HepG2 (cell line): ENCODE data around the gene TUBB4B. TPM values are rescaled to one million over a fixed set of nuclear protein-coding genes. Genes with fewer than 3 reads are reported as not detected.

Source experiments
- AFF4 ChIP-seq: sonication (generic); formaldehyde crosslinking; IDR thresholded peaks from 2 replicates; pipeline ENCODE4 v1.4.0; 2020; ENCODE audit warnings: missing genetic modification reagents
- FOXK2 ChIP-seq: fragments of 450-650 bp; IDR thresholded peaks from 2 replicates; pipeline ENCODE4 v1.6.1; 2016
- GMEB1 ChIP-seq: sonication (generic); formaldehyde crosslinking; IDR thresholded peaks from 2 replicates; pipeline ENCODE4 v1.5.1; 2020; ENCODE audit warnings: missing genetic modification reagents, mild to moderate bottlenecking, borderline replicate concordance
- HMGXB3 ChIP-seq: sonication (generic); formaldehyde crosslinking; IDR thresholded peaks from 2 replicates; pipeline ENCODE4 v1.4.0; 2020; ENCODE audit warnings: missing genetic modification reagents, borderline replicate concordance
- HNRNPUL1 ChIP-seq: fragments of 200-400 bp; formaldehyde crosslinking; IDR thresholded peaks from 2 replicates; pipeline ENCODE4 v1.6.1; 2017; ENCODE audit warnings: low read depth, mild to moderate bottlenecking, low read length, moderate library complexity
- MAF1 ChIP-seq: sonication (generic); formaldehyde crosslinking; IDR thresholded peaks from 2 replicates; pipeline ENCODE4 v1.5.0; 2020; ENCODE audit warnings: missing genetic modification reagents, borderline replicate concordance
- MEIS2 ChIP-seq: sonication (generic); formaldehyde crosslinking; IDR thresholded peaks from 2 replicates; pipeline ENCODE4 v1.9.0; 2021; ENCODE audit warnings: mild to moderate bottlenecking, missing genetic modification reagents
- NKX3-1 ChIP-seq: sonication (generic); formaldehyde crosslinking; IDR thresholded peaks from 2 replicates; pipeline ENCODE4 v1.5.0; 2020; ENCODE audit warnings: missing genetic modification reagents
- RBM22 ChIP-seq: fragments of 200-400 bp; formaldehyde crosslinking; optimal IDR thresholded peaks from 2 replicates; pipeline ENCODE3; 2017; ENCODE audit warnings: mild to moderate bottlenecking, low read length, moderate library complexity
- SIX4 ChIP-seq: sonication (generic); formaldehyde crosslinking; IDR thresholded peaks from 2 replicates; pipeline ENCODE4 v1.4.0; 2020; ENCODE audit warnings: missing genetic modification reagents
- TBX3 ChIP-seq: fragments of 450-650 bp; IDR thresholded peaks from 2 replicates; pipeline ENCODE4 v1.6.1; 2017; ENCODE audit warnings: antibody characterized with exemption, mild to moderate bottlenecking, inconsistent platforms, borderline replicate concordance
- XBP1 ChIP-seq: sonication (generic); formaldehyde crosslinking; IDR thresholded peaks from 2 replicates; pipeline ENCODE4 v1.5.0; 2020; ENCODE audit warnings: missing genetic modification reagents
- ZMYM2 ChIP-seq: sonication (generic); formaldehyde crosslinking; IDR thresholded peaks from 2 replicates; pipeline ENCODE4 v1.8.0; 2022; ENCODE audit warnings: mild to moderate bottlenecking, missing genetic modification reagents
- ZNF3 ChIP-seq: IDR thresholded peaks from 2 replicates; pipeline ENCODE4 v1.7.0; 2017; ENCODE audit warnings: inconsistent platforms
- ZNF333 ChIP-seq: sonication (generic); formaldehyde crosslinking; IDR thresholded peaks from 2 replicates; pipeline ENCODE4 v1.4.0; 2020; ENCODE audit warnings: mild to moderate bottlenecking, missing genetic modification reagents, borderline replicate concordance
- ZNF746 ChIP-seq: sonication (generic); formaldehyde crosslinking; IDR thresholded peaks from 2 replicates; pipeline ENCODE4 v1.8.0; 2022; ENCODE audit warnings: mild to moderate bottlenecking, missing genetic modification reagents
- ZSCAN12 ChIP-seq: sonication (generic); formaldehyde crosslinking; IDR thresholded peaks from 2 replicates; pipeline ENCODE4 v1.9.0; 2021; ENCODE audit warnings: mild to moderate bottlenecking, missing genetic modification reagents
- polyA plus RNA-seq, 8 experiments: library from polyadenylated mRNA; depleted of rRNA in 3 of 8; stranded (reverse) in 7 of 8; unstranded in 1 of 8; fragments of >200 nt; fragmentation: Illumina TruSeq in 4 of 8; extraction: Trizol in 4 of 8; gene quantifications; 2 replicates each; pipeline versions ENCODE4 v1.2.1 to v1.2.3, GENCODE V29; 2011 to 2016; ENCODE audit warnings: low read depth in 4 of 8, missing spikeins in 1 of 8, mixed read lengths in 1 of 8; ENCODE audit not compliant: insufficient read depth in 1 of 8
- total RNA-seq, 5 experiments: library from RNA; depleted of rRNA; stranded (reverse); fragments of >200 nt; fragmentation: Illumina TruSeq; extraction: Trizol; gene quantifications; 2 replicates each; pipeline ENCODE4 v1.2.3, GENCODE V29; 2016; ENCODE audit warnings: low read depth in 1 of 5
- TF ChIP-seq, protein P1 (sequence below): sonication (generic); formaldehyde crosslinking; IDR thresholded peaks from 2 replicates; pipeline ENCODE4 v1.8.0; 2022; ENCODE audit warnings: missing genetic modification reagents, mild to moderate bottlenecking, borderline replicate concordance

The TUBB4B gene
- total and polyA plus RNA-seq, 2 of the 13 experiments (the other 11 are each of a cell fraction or from before 2014, with no cell fraction given): 182 to 412 TPM

GRCh38 chr9:137205126-137206069 lies 35.7 kb upstream of the TUBB4B start, which contains the start of the genes NDOR1 and TMEM203 (continued):
- TF ChIP-seq, protein P1, sequence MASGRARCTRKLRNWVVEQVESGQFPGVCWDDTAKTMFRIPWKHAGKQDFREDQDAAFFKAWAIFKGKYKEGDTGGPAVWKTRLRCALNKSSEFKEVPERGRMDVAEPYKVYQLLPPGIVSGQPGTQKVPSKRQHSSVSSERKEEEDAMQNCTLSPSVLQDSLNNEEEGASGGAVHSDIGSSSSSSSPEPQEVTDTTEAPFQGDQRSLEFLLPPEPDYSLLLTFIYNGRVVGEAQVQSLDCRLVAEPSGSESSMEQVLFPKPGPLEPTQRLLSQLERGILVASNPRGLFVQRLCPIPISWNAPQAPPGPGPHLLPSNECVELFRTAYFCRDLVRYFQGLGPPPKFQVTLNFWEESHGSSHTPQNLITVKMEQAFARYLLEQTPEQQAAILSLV (CRISPR knock-in tag): peak; percentile 67
- TF ChIP-seq MEIS2 (CRISPR knock-in tag) (no peak), GMEB1 (CRISPR knock-in tag) (peak; percentile 81), TBX3 (no peak), ZMYM2 (CRISPR knock-in tag) (no peak), NKX3-1 (CRISPR knock-in tag) (0 out of 2 replicates have a peak, but pooled peaks have one; percentile 28), AFF4 (CRISPR knock-in tag) (no peak), HNRNPUL1 (no peak), XBP1 (CRISPR knock-in tag) (no peak), RBM22 (no peak), FOXK2 (no peak), ZNF746 (no peak), ZNF3 (CRISPR knock-in tag) (no peak), HMGXB3 (CRISPR knock-in tag) (peak; percentile 47; the same call in 1 of the 2 replicates), SIX4 (CRISPR knock-in tag) (peak; percentile 46; the same call in 1 of the 2 replicates), MAF1 (0 out of 2 replicates have a peak, but pooled peaks have one; percentile 75), ZNF333 (CRISPR knock-in tag) (peak; percentile 84; the same call in 1 of the 2 replicates), ZSCAN12 (CRISPR knock-in tag) (0 out of 2 replicates have a peak, but pooled peaks have one; percentile 45)
